CD1c-positive myeloid dendritic cell (primary cell): ENCODE results near the gene ESCO1.
"Not testable (repeated sequence)": the region's sequence is repeated elsewhere in the genome, so short reads cannot be mapped to it uniquely, and the experiment has no call there.

ENCODE experiments used
- DNase-seq: peaks from one replicate; pipeline ENCODE4 v3.0.0-alpha.2; 2016; ENCODE audit errors: extremely low spot score

Gene ESCO1

GRCh38 chr18:21593540-21594257, 6.8 kb downstream of the ESCO1 start:
- DNase-seq = no peak

- DNase-seq = not testable (repeated sequence)
These were observed 8.1 kb downstream of the ESCO1 start for GRCh38 chr18:21592361-21592760.

GRCh38 chr18:21584391-21584790, 16.1 kb downstream of the ESCO1 start:
- DNase-seq = no peak

DNA sequence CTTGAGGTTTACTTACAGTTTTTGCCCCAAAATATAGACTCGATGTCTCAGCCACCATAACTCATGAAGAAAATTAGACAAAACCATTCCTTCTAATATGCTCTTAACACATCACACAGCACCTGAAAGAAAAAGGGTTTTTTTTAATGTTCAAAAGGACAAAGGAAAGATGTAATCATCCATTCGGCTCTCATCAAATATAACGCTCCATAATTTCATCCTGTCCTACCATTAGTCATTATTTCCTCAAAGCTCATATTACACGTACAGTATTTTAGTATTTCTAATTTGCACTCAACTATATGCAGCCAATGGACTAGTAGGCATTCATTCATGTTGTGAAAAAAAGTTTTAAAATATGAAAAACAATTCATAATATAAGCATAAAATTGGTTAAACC, 24.8 kb downstream of the ESCO1 start:
- DNase-seq = no peak

DNA sequence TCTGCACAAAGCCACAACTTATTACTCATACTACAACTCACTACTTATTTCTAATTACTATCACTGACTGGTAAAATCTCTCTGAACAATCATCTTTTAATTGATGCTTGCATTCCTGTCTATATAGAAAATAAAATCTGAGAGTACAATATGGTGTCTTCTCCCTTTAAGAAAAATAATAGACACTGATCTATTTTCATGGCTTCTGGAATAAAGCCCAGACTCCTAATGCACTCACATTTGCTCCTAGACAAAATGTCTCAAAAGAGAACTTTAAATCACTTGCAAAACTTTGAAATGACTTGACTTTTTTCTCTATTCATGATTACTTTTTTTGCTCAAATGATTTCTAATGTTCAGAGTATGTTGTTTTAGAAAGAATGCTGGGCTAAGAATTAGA, 28.7 kb downstream of the ESCO1 start:
- no peak for DNase-seq

DNA sequence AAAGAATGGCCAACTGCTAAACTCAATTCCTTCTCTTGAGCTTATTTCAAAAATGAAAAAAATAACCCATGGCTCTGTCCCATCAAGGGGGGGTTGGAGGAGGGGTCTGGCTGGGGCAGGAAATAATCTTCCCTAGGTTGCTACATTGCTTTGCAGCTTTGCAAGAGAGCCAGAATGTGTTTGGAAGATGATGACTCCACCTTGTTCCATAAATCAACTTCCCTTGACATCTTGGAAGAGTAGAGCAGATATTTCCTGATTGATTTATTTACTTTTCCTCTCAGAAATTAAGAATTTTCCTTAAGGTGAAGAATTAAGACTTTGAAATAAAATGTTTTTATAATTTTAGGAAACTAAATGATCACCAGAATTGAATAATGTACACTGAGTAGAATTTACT, 41.3 kb downstream of the ESCO1 start:
- DNase-seq = no peak

- no peak for DNase-seq
These were observed 42.8 kb downstream of the ESCO1 start for GRCh38 chr18:21557607-21558253.

GRCh38 chr18:21550510-21550970, 50.0 kb downstream of the ESCO1 start:
- no peak for DNase-seq

DNA sequence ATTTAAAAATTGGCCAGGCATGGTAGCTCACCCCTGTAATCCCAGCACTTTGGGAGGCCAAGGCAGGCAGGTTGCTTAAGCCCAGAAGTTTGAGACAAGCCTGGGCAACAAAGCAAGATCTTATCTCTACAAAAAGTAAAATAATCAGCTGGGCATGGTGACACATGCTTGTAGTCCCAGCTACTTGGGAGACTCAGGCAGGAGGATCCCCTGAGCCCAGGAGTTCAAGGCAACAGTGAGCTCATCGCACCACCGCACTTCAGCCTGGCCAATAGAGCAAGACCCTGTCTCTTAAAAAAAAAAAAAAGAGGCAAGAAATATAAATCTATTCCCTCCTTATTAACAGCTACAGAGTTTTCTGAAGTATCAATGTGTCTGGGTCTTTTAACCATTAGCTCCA, 51.9 kb downstream of the ESCO1 start:
- no peak for DNase-seq

DNA sequence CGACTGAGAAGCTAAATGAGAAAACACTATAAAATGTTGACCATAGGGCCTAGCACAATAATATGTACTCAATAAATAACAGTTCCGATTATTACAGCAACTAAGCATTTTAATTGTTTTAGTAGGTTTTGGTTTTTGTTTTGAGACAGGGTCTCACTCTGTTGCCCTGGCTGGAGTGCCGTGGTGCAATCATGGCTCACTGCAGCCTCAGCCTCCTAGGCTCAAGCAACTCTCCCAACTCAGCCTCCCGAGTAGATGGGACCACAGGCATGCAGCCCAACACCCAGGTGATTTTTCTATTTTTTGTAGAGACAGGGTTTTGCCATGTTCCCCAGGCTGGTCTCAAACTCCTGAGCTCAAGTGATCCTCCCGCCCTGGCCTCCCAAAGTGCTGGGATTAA, 54.1 kb downstream of the ESCO1 start:
- no peak for DNase-seq

GRCh38 chr18:21538230-21538629, 62.3 kb downstream of the ESCO1 start:
- no peak for DNase-seq

- DNase-seq = no peak
These were observed 66.2 kb downstream of the ESCO1 start for GRCh38 chr18:21534327-21534726.

- DNase-seq = no peak
These were observed 74.0 kb downstream of the ESCO1 start for GRCh38 chr18:21526463-21526862.

DNA sequence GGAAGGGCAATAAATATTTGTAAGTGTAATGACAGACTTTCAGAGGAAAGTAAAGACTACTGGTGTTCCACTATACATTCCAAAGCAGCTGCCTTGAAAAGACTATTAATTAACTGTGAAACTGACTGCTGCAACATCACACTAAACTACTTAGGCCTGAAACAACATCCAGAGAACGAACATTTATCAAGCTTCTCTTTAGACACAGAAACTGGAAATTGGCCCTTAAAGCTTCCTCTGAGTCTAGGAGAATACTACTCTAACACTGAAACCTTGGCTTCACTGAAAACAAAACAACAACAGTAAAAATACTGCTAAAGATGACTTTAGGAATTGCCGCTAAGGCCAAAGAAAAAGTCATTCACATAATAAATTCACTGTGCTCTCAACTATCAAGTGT, 74.6 kb downstream of the ESCO1 start:
- no peak for DNase-seq

- DNase-seq = no peak
These were observed 78.0 kb downstream of the ESCO1 start for GRCh38 chr18:21522530-21522929.

GRCh38 chr18:21513741-21514140, 86.8 kb downstream of the ESCO1 start:
- DNase-seq = no peak

DNA sequence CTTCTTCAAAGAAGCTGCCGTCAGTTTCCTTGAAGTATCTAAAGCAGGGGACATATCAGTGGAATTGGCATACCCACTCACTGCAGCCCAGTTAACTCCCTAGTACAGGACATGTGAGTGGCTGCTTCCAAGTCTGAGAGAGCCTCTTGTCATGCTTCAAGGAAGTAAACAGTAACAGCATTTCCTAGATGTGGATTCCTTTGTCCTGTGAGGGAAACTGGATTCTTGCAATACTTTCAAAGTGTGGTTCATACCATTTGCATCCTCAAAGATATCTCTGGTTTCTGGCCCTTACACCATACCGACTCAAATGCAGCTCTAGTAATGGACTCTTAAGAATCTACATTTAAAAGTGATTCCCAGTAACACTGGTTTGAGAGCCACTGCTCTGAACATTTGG, 87.2 kb downstream of the ESCO1 start:
- DNase-seq = no peak

GRCh38 chr18:21509062-21509461, 91.4 kb downstream of the ESCO1 start:
- DNase-seq = no peak

GRCh38 chr18:21507913-21508701, 92.4 kb downstream of the ESCO1 start:
- no peak for DNase-seq

- DNase-seq = no peak
These were observed 97.8 kb downstream of the ESCO1 start for GRCh38 chr18:21502661-21503060.

- no peak for DNase-seq
These were observed 100.5 kb downstream of the ESCO1 start for GRCh38 chr18:21499997-21500396.

- DNase-seq = no peak
These were observed 104.1 kb downstream of the ESCO1 start for GRCh38 chr18:21496277-21496835.
